Stomach (tissue), 4 donors: ENCODE results near the gene IL21R.

Source experiments
- CTCF ChIP-seq, 7 experiments: fragments of 450-650 bp in 4 of 7; fragments of 200-600 bp in 3 of 7; sonication (generic) in 3 of 7; IDR thresholded peaks; one replicate each; pipeline ENCODE4 v1.5.1; 2016 to 2019; ENCODE audit warnings: antibody characterized with exemption in 7 of 7, control low read depth in 2 of 7, mild to moderate bottlenecking in 1 of 7
- EP300 ChIP-seq: sonication (generic); formaldehyde crosslinking; IDR thresholded peaks from one replicate; pipeline ENCODE4 v1.6.1; 2017; ENCODE audit warnings: antibody characterized with exemption
- POLR2A ChIP-seq, 4 donors: fragments of 450-650 bp; IDR thresholded peaks; one replicate each; pipeline ENCODE4 v1.6.1; 2016; ENCODE audit warnings: antibody characterized with exemption in 4 of 4, control low read depth in 2 of 4, mild to moderate bottlenecking in 1 of 4, moderate library complexity in 1 of 4
- POLR2AphosphoS5 ChIP-seq, 3 donors: sonication (generic); formaldehyde crosslinking; IDR thresholded peaks; one replicate each; pipeline ENCODE4 v1.6.1; 2016; ENCODE audit warnings: antibody characterized with exemption in 3 of 3

GRCh38 chr16:27361987-27362386, 40.0 kb upstream of the IL21R start:
- no peak for TF ChIP-seq CTCF (IDR thresholded peaks at IDR 0.05)
- TF ChIP-seq EP300, result no peak
- no peak for TF ChIP-seq POLR2A (IDR thresholded peaks at IDR 0.05)
- no peak for TF ChIP-seq POLR2AphosphoS5 (IDR thresholded peaks at IDR 0.05)
